SU-DHL-6 (cell line): ENCODE results near the gene SOX5.

Experiments
- H2AFZ ChIP-seq: fragments of 200-600 bp; sonication (generic); 2 replicates; pipeline ENCODE4 v1.6.1; 2014; ENCODE audit warnings: low read depth, mild to moderate bottlenecking, moderate library complexity, mixed read lengths, antibody characterized with exemption, low read length; ENCODE audit not compliant: severe bottlenecking
- H3F3A ChIP-seq: fragments of 200-600 bp; shearing (Covaris generic); 2 replicates; pipeline ENCODE4 v1.6.0; 2016; ENCODE audit warnings: antibody characterized with exemption, mild to moderate bottlenecking; ENCODE audit not compliant: insufficient read depth
- H3K27ac ChIP-seq: fragments of 200-600 bp; sonication (generic); 2 replicates; pipeline ENCODE4 v1.5.1; 2016; ENCODE audit warnings: low read depth, mild to moderate bottlenecking, low read length, moderate library complexity, mixed read lengths
- H3K27me3 ChIP-seq: fragments of 200-600 bp; sonication (generic), shearing (Covaris generic); 2 replicates; pipeline ENCODE4 v1.6.0; 2014; ENCODE audit warnings: mild to moderate bottlenecking, low read length
- H3K36me3 ChIP-seq: fragments of 200-600 bp; sonication (generic); 2 replicates; pipeline ENCODE4 v1.6.1; 2014; ENCODE audit warnings: mild to moderate bottlenecking, low read length, mixed read lengths
- H3K4me2 ChIP-seq: fragments of 300-600, 200-600 bp; shearing (Covaris generic), sonication (generic); 2 replicates; pipeline ENCODE4 v1.6.0; 2014; ENCODE audit warnings: low read length, low read depth, mild to moderate bottlenecking; ENCODE audit not compliant: poor library complexity, severe bottlenecking
- H3K4me3 ChIP-seq: fragments of 200-600 bp; sonication (generic); 2 replicates; pipeline ENCODE4 v1.5.1; 2014; ENCODE audit warnings: antibody characterized with exemption, low read length, mild to moderate bottlenecking, mixed read lengths; ENCODE audit not compliant: insufficient read depth, poor library complexity, severe bottlenecking
- H3K79me2 ChIP-seq: fragments of 200-600 bp; sonication (generic); 2 replicates; pipeline ENCODE4 v1.6.1; 2014; ENCODE audit warnings: mild to moderate bottlenecking, low read length, moderate library complexity; ENCODE audit not compliant: insufficient read depth
- H3K9ac ChIP-seq: fragments of 200-600 bp; sonication (generic); 2 replicates; pipeline ENCODE4 v1.7.0; 2014; ENCODE audit warnings: mild to moderate bottlenecking, low read length
- H3K9me2 ChIP-seq: fragments of 200-600 bp; sonication (generic); replicated peaks from 2 replicates; pipeline ENCODE4 v1.6.1; 2014; ENCODE audit warnings: low read length; ENCODE audit not compliant: insufficient read depth
- H3K9me3 ChIP-seq: fragments of 200-600 bp; sonication (generic); 2 replicates; pipeline ENCODE4 v1.6.1; 2014; ENCODE audit warnings: low read length, mixed read lengths; ENCODE audit not compliant: insufficient read depth
- H4K20me1 ChIP-seq: fragments of 200-600 bp; sonication (generic); 2 replicates; pipeline ENCODE4 v1.6.1; 2014; ENCODE audit warnings: low read depth, mild to moderate bottlenecking, antibody characterized with exemption, low read length, moderate library complexity, mixed read lengths
- EZH2phosphoT487 ChIP-seq: fragments of 200-600 bp; sonication (generic), shearing (Covaris generic); conservative IDR thresholded peaks from 2 replicates; pipeline ENCODE4 v1.6.1; 2018; ENCODE audit warnings: mild to moderate bottlenecking, antibody characterized with exemption, low read length, moderate library complexity, mixed read lengths
- TF ChIP-seq, protein P1 (sequence below): fragments of 200-600 bp; sonication (generic); IDR thresholded peaks from one replicate; pipeline ENCODE4 v1.5.1; 2017; ENCODE audit warnings: antibody characterized with exemption, mild to moderate bottlenecking, low read length, moderate library complexity; ENCODE audit not compliant: insufficient read depth, poor library complexity, severe bottlenecking

SOX5 gene

DNA sequence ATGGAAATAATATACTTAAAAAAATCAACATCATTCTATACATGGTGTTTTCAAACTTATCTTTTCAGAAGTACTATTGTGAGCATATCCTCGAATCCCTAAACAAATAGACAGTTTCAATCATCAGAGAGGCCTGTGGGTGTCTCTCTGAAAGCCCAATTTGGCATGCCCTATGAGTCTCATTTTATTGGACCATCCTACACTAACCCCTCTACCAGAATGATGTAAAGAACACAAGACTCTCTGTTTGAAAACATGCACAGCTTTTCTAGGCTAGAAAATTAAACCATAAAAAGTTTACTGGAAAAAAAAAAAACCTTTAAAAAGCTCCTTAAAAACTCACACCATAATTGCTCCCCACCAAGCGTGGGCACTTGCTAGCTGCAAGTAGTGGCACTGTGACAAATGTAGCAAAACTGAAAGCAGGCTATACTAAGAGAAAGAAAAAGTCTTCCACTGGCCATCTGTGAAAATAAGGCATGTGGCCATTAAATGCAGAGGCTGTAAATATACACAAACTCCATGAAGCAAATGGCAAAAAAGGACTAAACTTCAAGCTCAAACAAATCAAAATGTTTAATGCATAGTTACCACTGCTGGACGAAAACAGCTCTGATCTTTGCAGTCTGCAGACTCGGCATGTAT lies 394.2 kb downstream of the SOX5 start:
- Histone ChIP-seq H4K20me1 (no peaks in the 10 kb centered on the region), H3K79me2 (no peaks in the 10 kb centered on the region), H3K9me2 (no peaks in the 10 kb centered on the region), H3K27me3 (no peaks in the 10 kb centered on the region), H3K4me3 (no peak overlapping the region), H3K36me3 (no peaks in the 10 kb centered on the region), H2AFZ (no peak overlapping the region), H3K27ac (no peak overlapping the region), H3F3A (no peaks in the 10 kb centered on the region), H3K9me3 (no peaks in the 10 kb centered on the region), H3K9ac (no peak overlapping the region), H3K4me2 (no peak overlapping the region)
- TF ChIP-seq EZH2phosphoT487, result no peak
- TF ChIP-seq, protein P1, sequence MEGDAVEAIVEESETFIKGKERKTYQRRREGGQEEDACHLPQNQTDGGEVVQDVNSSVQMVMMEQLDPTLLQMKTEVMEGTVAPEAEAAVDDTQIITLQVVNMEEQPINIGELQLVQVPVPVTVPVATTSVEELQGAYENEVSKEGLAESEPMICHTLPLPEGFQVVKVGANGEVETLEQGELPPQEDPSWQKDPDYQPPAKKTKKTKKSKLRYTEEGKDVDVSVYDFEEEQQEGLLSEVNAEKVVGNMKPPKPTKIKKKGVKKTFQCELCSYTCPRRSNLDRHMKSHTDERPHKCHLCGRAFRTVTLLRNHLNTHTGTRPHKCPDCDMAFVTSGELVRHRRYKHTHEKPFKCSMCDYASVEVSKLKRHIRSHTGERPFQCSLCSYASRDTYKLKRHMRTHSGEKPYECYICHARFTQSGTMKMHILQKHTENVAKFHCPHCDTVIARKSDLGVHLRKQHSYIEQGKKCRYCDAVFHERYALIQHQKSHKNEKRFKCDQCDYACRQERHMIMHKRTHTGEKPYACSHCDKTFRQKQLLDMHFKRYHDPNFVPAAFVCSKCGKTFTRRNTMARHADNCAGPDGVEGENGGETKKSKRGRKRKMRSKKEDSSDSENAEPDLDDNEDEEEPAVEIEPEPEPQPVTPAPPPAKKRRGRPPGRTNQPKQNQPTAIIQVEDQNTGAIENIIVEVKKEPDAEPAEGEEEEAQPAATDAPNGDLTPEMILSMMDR, result no peak

DNA sequence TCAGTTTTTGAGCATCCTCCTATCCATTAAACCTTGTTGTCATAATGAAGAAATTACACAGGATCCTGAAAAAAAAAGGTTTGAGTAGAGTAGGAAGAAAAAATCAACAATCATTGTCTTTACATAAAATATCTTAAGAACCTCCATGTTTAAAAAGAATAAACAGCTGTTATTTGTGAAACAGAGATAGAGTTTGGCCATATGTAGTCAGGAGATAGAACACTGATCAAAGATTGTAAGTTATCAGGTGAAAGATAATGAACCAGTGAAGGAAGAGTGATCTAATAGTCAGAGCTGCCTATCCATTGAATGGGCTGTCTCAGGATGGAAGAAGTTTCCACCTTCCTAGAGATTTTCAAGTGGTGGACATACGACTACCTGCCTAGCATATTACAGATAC lies 397.1 kb downstream of the SOX5 start:
- Histone ChIP-seq H3K9me2 (no peaks in the 10 kb centered on the region), H3K27ac (no peak overlapping the region), H3K9ac (no peak overlapping the region), H2AFZ (no peak overlapping the region), H3K4me3 (no peak overlapping the region), H4K20me1 (no peaks in the 10 kb centered on the region), H3K27me3 (no peaks in the 10 kb centered on the region), H3K4me2 (no peak overlapping the region), H3K9me3 (no peaks in the 10 kb centered on the region), H3K79me2 (no peaks in the 10 kb centered on the region), H3F3A (no peaks in the 10 kb centered on the region), H3K36me3 (no peaks in the 10 kb centered on the region)
- TF ChIP-seq EZH2phosphoT487, result no peak
- TF ChIP-seq, protein P1, result no peak

DNA sequence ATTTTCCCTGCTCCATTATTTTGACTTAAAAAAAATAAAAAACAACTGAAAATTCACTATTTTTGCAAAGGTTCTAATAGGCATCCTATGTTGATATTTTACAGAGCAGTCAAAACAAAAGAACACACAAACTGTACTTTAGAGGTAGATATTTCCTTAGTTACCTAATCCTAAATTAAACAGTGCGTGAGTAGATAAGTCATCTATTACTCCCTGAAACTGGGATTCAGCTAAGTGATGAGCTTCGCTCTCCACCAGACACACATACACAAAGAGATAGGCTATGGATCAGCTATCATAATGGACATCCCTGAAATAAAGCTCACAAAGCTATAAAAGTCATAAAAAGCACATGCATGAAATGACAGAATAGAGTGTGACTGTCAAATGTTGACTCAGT lies 398.7 kb downstream of the SOX5 start:
- Histone ChIP-seq H3K4me2 (no peak overlapping the region), H2AFZ (no peak overlapping the region), H4K20me1 (no peaks in the 10 kb centered on the region), H3K27me3 (no peaks in the 10 kb centered on the region), H3K79me2 (no peaks in the 10 kb centered on the region), H3K9ac (no peak overlapping the region), H3K9me3 (no peaks in the 10 kb centered on the region), H3K4me3 (no peak overlapping the region), H3K9me2 (no peaks in the 10 kb centered on the region), H3K36me3 (no peaks in the 10 kb centered on the region), H3F3A (no peaks in the 10 kb centered on the region), H3K27ac (no peak overlapping the region)
- TF ChIP-seq, protein P1, result no peak
- no peak for TF ChIP-seq EZH2phosphoT487
